ENCODE measurements around the gene PTPMT1.

PTPMT1 gene

DNA sequence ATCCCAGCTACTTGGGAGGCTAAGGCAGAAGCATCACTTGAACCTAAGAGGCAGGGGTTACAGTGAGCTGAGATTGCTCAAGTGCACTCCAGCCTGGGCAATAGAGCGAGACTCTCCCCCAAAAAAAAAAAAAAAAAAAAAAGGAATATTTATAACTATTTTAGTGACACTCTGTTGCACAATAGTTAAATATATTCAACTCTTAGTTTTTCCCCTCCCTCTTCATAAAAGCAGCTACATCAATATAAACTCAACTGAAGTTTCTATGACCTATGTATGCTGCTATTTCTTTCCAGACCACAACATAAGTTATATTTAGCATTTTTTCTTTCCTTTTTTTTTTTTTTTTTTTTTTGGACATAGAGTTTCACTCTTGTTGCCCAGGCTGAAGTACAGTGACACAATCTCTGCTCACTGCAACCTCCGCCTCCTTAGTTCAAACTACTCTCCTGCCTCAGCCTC, 31.7 kb upstream of the PTPMT1 start:
- ChIA-PET POLR2A (interaction anchor here (0.6 kb wide), 1 partner anchor 79 kb away, joined by 8 read pairs; no protein-coding TSS in a partner anchor), CTCF (interaction anchor here (0.6 to 15.9 kb wide), 9 partner anchors 9 to 503 kb away, joined by 3 to 125 read pairs (median 4); partner anchors contain the start of gene CELF1)
- DNase-seq (ENCODE audit: extremely low spot score), result no peak

DNA sequence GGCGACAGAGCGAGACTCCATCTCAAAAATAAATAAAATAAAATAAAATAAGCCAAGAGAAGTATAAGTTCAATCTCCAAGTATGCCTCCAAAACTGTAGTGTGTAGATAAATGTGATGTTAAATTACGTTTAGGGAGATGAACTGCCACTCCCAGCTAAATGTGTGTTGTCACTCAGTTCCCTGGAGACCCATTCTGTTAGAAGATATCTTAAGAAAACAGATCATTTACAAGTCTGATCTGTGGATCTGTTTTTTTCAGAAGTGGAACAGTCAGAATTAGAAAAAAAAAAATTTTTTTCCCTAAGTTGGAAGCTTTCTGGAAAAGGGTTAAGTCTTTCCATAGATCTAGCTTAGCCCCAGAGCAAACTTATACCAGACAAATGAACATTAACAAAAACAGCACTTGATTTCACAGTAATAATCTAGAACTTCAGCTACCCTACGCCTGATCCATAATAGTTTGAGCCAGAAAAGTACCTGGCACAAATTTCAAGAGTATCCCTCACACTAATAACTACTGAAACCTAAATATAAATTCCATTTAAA, 30.6 kb upstream of the PTPMT1 start:
- TF ChIP-seq, protein P1, sequence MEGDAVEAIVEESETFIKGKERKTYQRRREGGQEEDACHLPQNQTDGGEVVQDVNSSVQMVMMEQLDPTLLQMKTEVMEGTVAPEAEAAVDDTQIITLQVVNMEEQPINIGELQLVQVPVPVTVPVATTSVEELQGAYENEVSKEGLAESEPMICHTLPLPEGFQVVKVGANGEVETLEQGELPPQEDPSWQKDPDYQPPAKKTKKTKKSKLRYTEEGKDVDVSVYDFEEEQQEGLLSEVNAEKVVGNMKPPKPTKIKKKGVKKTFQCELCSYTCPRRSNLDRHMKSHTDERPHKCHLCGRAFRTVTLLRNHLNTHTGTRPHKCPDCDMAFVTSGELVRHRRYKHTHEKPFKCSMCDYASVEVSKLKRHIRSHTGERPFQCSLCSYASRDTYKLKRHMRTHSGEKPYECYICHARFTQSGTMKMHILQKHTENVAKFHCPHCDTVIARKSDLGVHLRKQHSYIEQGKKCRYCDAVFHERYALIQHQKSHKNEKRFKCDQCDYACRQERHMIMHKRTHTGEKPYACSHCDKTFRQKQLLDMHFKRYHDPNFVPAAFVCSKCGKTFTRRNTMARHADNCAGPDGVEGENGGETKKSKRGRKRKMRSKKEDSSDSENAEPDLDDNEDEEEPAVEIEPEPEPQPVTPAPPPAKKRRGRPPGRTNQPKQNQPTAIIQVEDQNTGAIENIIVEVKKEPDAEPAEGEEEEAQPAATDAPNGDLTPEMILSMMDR (IDR thresholded peaks at IDR 0.05; ENCODE audit: control extremely low read depth, extremely low read depth, low read depth, missing control alignments), result no peak
- ChIA-PET CTCF (interaction anchor here (1.5 to 15.9 kb wide), 4 partner anchors 8 to 36 kb away, joined by 3 to 125 read pairs (median 4); partner anchors contain the start of gene CELF1), POLR2A (interaction anchor here (0.5 kb wide), 1 partner anchor 322 kb away, joined by 3 read pairs; no protein-coding TSS in a partner anchor)
- DNase-seq (ENCODE audit: extremely low spot score), result no peak

More for the DNA sequence above, 31.7 kb upstream of the PTPMT1 start:
- TF ChIP-seq, protein P1 (IDR thresholded peaks at IDR 0.05; ENCODE audit: control extremely low read depth, extremely low read depth, low read depth, missing control alignments), result no peak

DNA sequence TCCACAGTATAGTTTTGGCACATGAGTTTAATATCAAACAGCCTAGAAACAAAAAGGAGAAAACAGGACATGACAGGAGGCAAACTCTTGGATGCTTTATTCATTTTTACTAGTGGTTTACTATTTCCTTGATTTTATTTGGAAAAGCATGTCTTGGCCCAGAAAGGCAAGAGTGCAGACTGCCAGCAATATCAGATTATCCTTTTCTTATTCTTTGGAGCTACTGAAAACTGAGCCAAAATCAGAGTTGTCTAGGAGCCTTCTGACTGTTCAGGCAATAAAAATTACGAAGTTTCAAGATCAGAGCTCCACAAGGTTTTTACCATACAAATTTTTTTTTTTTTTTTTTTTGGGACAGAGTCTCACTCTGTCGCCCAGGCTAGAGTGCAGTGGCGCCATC, 28.5 kb upstream of the PTPMT1 start:
- ChIA-PET CTCF (interaction anchor here (1.0 to 15.9 kb wide), 6 partner anchors 8 to 25 kb away, joined by 3 to 125 read pairs (median 5); partner anchors contain the start of gene CELF1), POLR2A (interaction anchor here (0.6 kb wide), 1 partner anchor 185 kb away, joined by 4 read pairs; no protein-coding TSS in a partner anchor)
- DNase-seq (ENCODE audit: extremely low spot score), result no peak
- TF ChIP-seq, protein P1 (IDR thresholded peaks at IDR 0.05; ENCODE audit: control extremely low read depth, extremely low read depth, low read depth, missing control alignments), result no peak

DNA sequence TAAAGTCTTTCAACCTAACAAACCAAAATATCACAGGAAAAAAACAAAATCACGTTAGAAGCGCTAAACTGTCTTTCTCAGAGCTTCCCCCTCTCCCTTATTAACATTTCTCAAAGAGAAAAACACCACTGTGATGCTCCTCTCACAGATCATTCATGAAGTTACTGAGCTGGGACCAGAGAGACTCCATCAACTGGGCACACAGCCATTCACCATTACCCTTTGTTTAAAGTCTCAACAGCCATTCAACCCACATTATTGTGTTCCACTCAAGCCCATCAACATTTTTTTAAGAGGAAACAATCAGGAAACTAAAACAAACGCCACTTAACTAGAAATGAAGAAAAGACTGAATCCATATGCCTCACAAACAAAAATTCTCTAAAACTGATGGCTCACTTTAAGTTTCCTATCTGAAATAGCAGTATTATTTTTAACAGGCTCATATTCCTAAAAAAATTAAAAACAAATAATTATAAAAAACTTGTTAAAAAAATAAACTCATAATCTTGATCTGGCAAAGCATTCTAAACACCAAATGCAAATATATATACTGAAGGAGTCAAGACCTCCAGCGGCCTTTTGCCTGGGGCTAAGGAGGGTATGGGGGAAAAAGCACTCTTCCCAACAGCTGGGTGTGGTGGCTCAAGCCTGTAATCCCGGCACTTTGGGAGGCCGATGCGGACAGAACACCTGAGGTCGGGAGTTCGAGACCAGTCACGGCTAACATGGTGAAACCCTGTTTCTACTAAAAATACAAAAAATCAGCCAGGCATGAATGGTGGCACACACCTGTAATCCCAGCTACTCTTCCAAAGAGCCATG, 26.4 kb upstream of the PTPMT1 start:
- CTCF ChIA-PET, result interaction anchor here (0.9 to 15.9 kb wide), 7 partner anchors 13 to 63 kb away, joined by 3 to 125 read pairs (median 5); partner anchors contain the start of gene CELF1
- no peak for DNase-seq (ENCODE audit: extremely low spot score)
- POLR2A ChIA-PET, result interaction anchor here (0.5 kb wide), 1 partner anchor 311 kb away, joined by 4 read pairs; no protein-coding TSS in a partner anchor
- TF ChIP-seq, protein P1 (IDR thresholded peaks at IDR 0.05; ENCODE audit: control extremely low read depth, extremely low read depth, low read depth, missing control alignments), result no peak

DNA sequence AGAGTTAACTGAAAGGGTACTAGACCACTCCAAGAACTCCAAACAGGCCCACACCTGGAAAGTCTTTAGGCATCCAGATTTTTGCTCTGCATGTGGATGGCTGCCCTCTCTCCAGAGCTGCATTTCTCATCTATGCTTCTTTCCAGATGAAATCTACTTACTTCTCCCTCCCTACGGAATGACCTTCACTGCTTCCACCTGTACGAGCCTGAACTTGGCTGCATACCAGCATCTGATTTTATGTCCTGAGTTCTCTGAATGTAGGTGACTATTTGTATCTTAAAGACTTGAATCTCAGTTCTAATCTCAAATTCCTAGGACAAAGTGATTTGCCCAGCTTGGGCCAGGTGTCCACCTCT, 25.7 kb upstream of the PTPMT1 start:
- CTCF ChIA-PET, result interaction anchor here (0.8 to 15.9 kb wide), 7 partner anchors 13 to 29 kb away, joined by 3 to 125 read pairs (median 6); partner anchors contain the start of gene CELF1
- no peak for DNase-seq (ENCODE audit: extremely low spot score)
- TF ChIP-seq, protein P1 (IDR thresholded peaks at IDR 0.05; ENCODE audit: control extremely low read depth, extremely low read depth, low read depth, missing control alignments), result no peak
- POLR2A ChIA-PET, result no interaction called here

DNA sequence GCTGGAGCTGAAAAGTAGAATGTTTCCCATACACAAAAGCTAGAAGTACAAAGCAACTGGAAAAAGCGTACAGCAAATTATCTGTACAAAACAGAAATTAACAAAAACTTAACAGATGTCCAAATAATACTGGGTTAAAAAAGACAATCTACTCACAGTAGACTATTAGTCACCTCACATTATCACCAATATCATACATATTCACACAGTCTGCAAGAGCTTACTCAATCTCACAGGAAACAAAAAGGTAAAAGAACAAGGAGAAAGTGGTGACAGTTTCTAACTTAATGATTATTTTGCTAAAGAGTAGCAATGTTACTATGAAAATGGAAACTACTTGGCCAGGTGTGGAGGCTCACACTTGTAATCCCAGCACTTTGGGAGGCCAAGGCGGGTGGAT, 24.3 kb upstream of the PTPMT1 start:
- no peak for DNase-seq (ENCODE audit: extremely low spot score)
- ChIA-PET POLR2A (interaction anchor here (0.6 kb wide), 1 partner anchor 200 kb away, joined by 3 read pairs; no protein-coding TSS in a partner anchor), CTCF (interaction anchor here (1.2 to 15.9 kb wide), 5 partner anchors 11 to 26 kb away, joined by 3 to 125 read pairs (median 8); partner anchors contain the start of gene CELF1)
- TF ChIP-seq, protein P1 (IDR thresholded peaks at IDR 0.05; ENCODE audit: control extremely low read depth, extremely low read depth, low read depth, missing control alignments), result no peak

Data from GM10248 (cell line).